GM10266 (cell line): ENCODE measurements around the gene ADAM11.
"Not testable (repeated sequence)": the region's sequence is repeated elsewhere in the genome, so short reads cannot be mapped to it uniquely, and the experiment has no call there.

ENCODE experiments used
- DNase-seq: peaks from one replicate; pipeline ENCODE4 v3.0.0; 2012; ENCODE audit errors: extremely low spot score
- CTCF ChIP-seq: IDR thresholded peaks from 2 replicates; pipeline ENCODE4 v1.5.1; 2012; ENCODE audit warnings: mild to moderate bottlenecking, low read depth; ENCODE audit not compliant: control insufficient read depth, insufficient read depth; ENCODE audit errors: missing control alignments

ADAM11 gene

GRCh38 chr17:44801880-44802279 is 43.1 kb downstream of the ADAM11 start:
- TF ChIP-seq CTCF = no peak

GRCh38 chr17:44804302-44805089 is 45.7 kb downstream of the ADAM11 start:
- no peak for TF ChIP-seq CTCF
- DNase-seq = no peak

More at GRCh38 chr17:44801880-44802279, 43.1 kb downstream of the ADAM11 start:
- no peak for DNase-seq

- TF ChIP-seq CTCF = no peak
- DNase-seq = no peak
Measured at GRCh38 chr17:44807093-44807816, 48.5 kb downstream of the ADAM11 start.

- TF ChIP-seq CTCF = no peak
- DNase-seq = no peak
Measured at GRCh38 chr17:44807817-44808155, 49.0 kb downstream of the ADAM11 start.

- no peak for TF ChIP-seq CTCF
- no peak for DNase-seq
Measured at GRCh38 chr17:44808156-44808555, 49.4 kb downstream of the ADAM11 start.

- DNase-seq = not testable (repeated sequence)
Measured at GRCh38 chr17:44808656-44809388, 50.0 kb downstream of the ADAM11 start.

GRCh38 chr17:44812263-44812662 is 53.5 kb downstream of the ADAM11 start:
- TF ChIP-seq CTCF = no peak
- DNase-seq = no peak

- DNase-seq = not testable (repeated sequence)
Measured at GRCh38 chr17:44818508-44818907, 59.7 kb downstream of the ADAM11 start.
